GM19372 (cell line): ENCODE results near the gene COMMD8.

Experiments used
- ATAC-seq: cut with Tn5 transposase; IDR thresholded peaks from one replicate; pipeline ENCODE4 v1.9.1; 2021; ENCODE audit warnings: mild to moderate bottlenecking, low read depth, moderate library complexity; ENCODE audit not compliant: unreplicated experiment

COMMD8 gene

DNA sequence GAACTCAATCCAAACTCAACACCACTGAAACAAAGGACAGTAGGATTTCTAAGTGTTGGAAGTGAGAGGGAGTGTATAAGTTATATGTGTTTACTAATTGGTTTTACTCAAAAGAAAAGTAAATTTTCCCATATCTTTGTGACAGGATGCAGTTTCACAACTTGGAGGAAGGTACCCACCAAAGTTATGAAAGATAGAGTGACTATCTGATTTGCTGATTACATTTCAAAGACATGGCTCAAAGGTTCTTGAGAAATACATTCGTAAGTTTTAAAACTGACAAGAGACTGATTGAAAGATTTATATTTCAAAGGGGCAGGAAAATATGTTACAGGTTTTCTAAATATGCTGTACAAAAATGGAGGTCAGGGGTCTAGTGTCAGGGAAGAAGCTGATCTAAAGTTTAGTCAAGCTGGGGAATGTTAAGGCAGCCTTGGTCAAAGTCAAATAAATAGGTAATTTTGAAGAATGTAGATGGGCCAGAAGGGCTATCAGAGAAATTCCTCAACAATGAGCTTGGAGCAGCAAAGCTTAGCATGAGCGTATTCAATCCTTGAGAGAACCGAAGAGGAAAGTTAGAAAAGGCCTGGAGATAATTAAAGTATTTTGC, 9.7 kb upstream of the COMMD8 start:
- no peak for ATAC-seq

DNA sequence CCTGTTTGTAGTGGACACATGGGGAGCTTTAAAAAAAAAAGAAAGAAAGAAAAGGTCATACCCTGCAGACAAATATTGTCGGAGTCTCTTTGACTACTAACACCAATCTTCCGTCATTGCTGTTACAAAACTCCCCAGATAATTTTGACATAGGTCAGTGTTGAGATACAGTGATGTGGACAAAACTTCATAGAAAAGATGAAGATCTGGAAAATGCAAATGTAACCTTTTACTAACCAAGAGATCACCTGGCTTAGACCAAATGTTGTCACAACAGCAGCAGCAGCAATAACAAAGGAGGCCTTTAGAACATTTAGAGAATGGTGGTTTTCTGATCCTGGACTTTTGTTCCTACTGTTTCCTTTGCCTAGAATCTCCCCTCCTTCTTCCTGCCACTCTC, 8.1 kb upstream of the COMMD8 start:
- ATAC-seq, result no peak

- ATAC-seq, result no peak
Observed at GRCh38 chr4:47471064-47471463, 7.6 kb upstream of the COMMD8 start.

DNA sequence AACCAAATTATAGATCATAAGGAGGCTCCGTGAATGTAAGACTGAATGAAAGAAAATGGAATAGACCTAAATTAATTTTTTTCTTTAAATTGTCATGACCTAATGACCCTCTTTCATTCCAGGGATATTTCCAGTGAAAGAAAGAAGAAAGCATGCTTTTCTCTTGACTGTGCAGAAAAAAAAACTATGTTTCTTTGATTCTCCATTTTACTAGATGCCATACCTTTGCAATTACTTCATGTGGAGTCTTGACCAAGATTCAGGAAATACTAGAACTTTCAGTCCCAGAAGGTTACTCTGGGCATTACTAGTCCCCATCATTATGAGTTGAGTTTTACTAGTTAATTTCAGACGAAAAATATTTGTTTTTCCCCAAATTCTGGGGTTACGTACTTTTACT, 6.4 kb upstream of the COMMD8 start:
- no peak for ATAC-seq

- ATAC-seq, result no peak
Observed at GRCh38 chr4:47468706-47469365, 5.3 kb upstream of the COMMD8 start.

GRCh38 chr4:47466056-47466785, 2.7 kb upstream of the COMMD8 start:
- ATAC-seq, result no peak

GRCh38 chr4:47465004-47465403, 1.5 kb upstream of the COMMD8 start:
- ATAC-seq, result no peak

DNA sequence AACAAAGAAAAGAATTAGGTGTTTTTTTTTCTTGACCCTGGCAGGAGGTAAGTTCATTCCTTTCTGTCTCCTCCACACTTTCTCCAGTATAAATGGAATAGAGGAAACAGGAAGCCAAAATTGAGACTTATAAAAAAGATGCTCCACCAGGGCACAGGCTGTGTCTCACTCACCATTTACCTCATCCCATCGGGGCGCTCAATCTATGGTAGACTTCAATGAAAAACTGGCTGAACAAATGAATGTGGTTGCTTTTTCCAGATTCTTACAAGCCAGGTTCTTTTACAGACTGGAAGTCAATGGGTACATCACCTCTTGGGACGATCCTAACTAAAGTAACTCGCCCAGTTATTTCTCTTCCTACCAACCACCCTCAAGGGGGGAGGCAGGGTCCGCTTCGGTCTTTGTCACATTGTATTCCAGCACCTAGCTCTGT, 685 bp downstream of the COMMD8 start:
- ATAC-seq, result peak; percentile 21

DNA sequence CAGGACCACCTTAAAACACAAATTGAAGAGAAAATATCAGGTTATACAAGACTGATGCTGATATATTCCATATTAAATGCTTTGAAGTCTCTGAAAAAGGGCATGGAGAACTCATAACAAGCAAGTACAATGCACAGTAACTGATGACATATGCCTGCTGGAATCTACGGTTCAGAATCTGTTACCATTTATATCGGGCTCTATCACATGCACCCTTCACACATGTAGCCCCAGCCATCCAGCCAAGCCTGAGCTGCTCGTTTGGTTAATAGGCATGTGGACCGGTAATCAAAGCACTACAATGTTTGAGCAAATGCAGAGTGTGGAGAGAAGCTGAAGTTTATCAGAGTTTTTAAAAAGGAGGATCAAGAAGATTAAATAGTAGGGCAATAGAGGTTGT, 11.8 kb downstream of the COMMD8 start:
- ATAC-seq, result no peak

DNA sequence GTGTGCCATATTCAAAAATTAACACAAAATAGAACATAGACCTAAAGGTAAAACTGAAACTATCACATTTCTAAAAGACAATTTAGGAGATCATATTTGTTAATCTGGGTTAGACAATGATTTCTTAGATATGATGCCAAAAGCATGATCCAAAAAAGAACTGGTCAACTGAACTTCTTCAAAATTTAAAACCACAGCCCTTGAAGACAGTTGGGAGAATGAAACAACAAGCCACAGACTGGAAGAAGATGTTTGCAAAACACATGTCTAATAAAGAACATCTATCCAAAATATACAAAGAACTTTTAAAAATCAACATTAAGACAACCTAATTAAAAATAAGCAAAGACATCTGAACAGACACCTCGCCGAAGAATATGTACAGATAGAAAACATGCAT, 19.5 kb downstream of the COMMD8 start:
- no peak for ATAC-seq

- peak; percentile 63 for ATAC-seq
Observed at GRCh38 chr4:47442980-47443379, 20.5 kb downstream of the COMMD8 start.

DNA sequence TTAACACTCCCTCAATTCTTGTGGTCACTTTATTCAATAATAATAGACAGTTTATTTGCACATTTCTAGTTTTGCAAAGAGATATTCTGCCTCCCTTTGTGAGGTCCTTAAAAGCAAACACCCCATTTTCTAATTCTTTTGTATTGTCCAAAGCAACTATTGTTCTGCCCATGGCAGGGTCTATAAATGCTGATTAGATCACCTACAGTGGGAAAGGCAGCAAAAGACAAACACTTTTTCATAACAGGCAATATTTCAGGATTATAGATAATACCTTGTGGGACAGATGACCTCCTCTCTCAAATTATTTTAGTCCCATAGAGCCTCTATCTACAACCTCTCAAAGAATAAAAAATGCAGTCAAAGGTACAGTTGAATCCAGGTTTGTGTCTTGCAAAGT, 28.6 kb downstream of the COMMD8 start:
- no peak for ATAC-seq

GRCh38 chr4:47432749-47433148, 30.8 kb downstream of the COMMD8 start:
- ATAC-seq, result no peak

GRCh38 chr4:47427935-47428334, 35.6 kb downstream of the COMMD8 start:
- no peak for ATAC-seq

DNA sequence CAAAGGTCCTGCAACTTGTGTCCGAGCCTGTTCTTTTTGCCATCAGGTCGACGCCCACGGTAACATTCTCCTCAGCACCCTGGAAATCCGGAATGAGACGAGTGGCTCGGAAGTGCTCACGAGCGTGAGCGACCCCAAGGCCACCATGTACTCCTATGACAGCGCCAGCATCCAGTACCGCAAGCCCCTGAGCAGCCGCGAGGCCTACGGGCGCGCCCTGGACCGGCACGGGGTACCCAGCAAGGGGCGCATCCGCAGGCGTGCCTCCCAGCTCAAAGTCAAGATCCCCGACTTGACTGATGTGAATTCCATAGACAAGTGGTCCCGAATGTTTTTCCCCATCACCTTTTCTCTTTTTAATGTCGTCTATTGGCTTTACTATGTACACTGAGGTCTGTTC, 37.9 kb downstream of the COMMD8 start:
- no peak for ATAC-seq

DNA sequence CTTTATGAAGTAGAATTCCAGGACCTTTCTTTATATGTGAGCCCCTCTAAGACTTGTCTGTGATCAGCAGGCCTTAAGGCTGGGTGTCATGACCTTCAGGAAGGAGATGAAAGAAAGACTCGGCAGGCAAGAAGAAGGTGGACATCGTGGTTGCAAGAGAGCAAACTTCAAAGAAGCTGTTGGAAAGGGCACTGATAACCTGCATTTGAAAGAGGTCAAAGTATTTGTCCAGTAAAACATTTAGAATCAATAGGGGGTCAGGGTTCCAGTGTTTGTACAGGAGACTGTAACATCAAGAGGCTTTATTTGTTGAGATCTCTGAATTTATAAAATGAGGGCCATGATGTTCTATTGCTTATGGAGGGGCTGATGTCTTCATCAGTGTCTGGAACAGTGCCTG, 44.2 kb downstream of the COMMD8 start:
- ATAC-seq, result no peak

GRCh38 chr4:47418147-47418546, 45.4 kb downstream of the COMMD8 start:
- ATAC-seq, result no peak

DNA sequence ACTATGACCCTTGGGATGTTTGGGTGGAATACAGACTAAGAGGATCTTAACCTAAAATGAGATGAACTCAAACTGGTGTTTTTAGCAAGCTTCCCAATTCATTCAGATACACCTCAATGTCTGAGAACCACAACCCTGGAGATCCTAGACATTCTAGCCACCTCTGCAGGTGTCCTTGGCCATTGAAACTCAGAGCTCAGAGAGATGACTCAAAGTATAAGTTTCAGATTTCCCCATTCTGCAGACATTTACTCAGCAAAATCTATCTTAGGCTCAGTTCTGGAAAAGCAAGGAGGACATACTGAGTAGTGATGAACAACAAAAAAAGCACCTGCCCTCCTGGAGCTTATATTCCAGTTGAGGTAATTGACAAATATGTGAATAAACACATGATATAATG, 47.8 kb downstream of the COMMD8 start:
- no peak for ATAC-seq

GRCh38 chr4:47413521-47413920, 50.0 kb downstream of the COMMD8 start:
- no peak for ATAC-seq

DNA sequence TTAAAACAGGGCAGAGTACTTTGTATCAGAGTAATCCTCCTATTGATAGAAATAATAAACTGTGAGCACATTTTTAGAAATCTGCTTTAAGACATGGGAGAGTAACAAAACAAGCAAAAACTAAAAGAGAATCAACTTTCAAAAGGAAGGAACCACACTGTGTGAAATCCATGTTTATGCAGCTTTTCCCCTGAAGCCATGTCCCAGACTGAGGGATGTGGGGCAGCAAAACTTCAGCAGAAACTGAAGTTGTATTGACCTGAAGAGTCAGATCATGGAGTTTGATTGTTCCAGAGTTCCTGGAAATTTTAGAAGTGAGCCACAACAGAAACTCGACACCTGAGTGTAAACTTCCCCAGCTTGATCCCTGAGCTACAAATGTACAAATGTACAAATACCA, 53.2 kb downstream of the COMMD8 start:
- no peak for ATAC-seq

DNA sequence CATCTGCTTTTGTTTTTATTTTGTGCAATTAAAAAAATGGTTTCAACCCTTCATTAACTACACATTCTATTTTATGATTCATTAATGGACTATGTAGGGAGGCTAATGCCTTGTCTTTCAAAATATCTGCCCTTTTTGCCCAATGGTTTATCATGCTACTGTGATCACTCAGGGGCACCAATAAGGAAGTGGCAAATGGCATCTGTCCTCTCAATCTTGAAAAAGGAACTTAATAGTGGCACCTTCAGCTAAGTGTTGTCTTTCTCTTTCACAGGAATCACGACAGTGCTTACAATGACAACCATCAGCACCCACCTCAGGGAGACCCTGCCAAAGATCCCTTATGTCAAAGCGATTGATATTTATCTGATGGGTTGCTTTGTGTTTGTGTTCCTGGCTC, 57.1 kb downstream of the COMMD8 start:
- ATAC-seq, result no peak
